Measurements from ENCODE around the gene BEND6.
A peak's percentile ranks its signal among the peaks of the same experiment; 100 is the strongest.

Gene BEND6

DNA sequence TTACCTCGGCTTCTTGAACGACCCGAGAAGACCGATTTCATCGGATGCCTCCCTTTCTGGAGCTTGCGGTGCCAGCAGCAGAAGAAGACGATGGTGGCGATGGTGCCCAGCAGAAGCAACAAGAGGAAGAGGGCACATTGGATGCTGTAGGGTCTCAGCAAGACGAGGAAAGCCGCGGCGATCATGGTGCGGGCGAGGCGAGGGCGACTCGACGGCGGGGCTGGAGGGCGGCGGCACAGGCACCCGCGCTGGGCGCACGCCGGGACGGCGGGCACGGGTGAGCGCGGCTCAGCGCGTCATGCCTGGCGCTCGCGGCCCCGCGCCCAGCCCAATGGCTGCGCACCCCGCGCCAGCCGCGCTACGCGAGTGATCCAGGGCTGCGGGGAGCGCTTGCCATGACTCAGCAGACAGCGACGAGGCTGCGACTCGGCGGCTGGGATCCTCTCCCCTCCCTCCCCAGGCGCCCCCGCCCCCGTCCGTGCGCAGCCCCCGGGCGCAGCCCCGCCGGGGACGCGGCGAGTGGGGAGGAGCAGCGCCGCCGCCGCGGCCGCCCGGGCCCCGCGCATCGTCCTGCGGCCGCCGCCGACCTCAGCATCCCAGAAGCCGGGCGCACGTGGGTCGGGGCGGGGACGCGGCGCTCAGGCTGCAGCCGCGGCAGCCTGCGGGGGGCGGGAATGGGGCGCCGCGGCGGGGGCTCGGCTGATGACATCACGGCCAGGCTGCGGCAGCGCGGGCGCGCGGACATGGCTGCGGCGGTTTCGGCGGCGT lies at the start of gene BEND6:
Gene BEND6 (plus strand): TSS at position 705 of the 768 bp plus-strand sequence. CDS start 26,704 bp downstream, outside the sequence.
- peak; percentile 38 to 56 for DNase-seq

- DNase-seq, result no peak
These were observed 49.5 kb upstream of the BEND6 start for GRCh38 chr6:56905378-56905777.

DNA sequence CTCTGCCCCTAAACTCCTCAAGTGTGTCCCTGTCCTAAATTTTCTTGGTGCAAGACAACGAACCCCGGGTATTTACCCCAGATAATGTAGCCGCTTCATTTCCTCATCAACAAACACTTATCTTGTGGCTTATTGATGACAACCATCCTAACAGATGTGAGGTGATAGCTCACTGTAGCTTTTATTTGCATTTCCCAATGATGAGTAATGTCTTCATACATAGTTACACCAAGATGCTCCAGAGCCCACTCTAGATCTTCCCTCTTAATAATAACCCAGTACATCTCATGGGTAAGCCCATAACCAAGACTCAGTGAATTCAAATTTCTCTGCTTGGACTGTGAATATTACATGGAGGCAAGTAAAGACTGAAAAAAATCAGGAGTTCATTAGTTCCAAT lies 48.2 kb upstream of the BEND6 start:
- DNase-seq, result no peak

DNA sequence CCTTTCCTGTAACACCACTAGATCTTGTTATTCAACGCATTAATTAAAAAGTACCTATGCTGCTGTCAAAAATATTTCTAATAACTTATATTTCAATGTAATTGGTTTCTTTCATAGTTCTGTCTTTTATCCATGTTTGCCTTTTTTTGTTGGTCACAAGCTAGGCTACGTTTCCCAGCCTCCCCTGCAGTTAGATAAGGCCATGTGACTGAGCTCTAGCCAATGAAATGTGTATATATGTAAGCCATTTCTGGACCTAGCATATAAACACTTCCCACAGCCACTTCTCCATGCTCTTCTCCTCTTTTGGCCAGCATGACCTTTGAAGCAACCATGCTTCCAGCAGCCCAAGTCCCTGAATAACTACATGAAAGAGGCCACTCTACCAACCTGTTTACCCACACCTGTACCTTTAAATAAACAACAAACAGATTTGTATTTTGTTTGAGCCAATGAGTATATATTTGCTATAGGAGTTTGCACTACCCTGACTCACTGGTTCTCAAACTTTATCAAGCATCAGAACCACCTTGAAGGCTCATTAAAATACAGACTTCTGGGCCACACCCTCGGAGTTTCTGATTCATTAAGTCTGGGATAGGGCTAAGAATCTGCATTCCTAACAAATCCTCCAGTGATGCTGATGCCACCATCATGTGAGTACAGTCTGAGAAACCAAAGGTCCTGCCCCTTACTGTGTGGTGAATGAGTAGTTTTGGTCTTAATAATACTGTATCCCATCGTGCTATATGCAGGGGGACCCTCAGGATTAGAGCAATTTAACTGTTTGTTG lies 45.6 kb upstream of the BEND6 start:
- DNase-seq, result no peak

DNA sequence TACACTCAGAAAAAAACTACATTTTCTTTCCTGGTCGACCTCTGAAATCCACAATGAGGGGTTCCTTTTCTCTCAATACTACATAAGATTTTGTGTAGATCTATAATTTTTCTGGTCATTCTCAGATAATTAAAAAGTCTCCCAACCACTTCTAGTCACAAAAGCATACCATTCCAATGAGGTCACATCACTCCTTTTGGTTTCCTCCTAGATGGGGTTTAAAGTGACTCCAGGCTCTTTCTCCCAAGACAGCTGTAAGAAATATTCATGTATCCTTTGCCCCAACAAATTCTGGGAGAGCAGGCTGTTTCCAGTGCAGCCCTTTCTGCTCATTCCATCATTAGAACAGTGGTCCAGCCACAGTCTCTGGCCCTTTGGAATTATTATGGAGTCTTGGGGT lies 43.1 kb upstream of the BEND6 start:
- no peak for DNase-seq

GRCh38 chr6:56913285-56914074 lies 41.4 kb upstream of the BEND6 start:
- no peak for DNase-seq

DNA sequence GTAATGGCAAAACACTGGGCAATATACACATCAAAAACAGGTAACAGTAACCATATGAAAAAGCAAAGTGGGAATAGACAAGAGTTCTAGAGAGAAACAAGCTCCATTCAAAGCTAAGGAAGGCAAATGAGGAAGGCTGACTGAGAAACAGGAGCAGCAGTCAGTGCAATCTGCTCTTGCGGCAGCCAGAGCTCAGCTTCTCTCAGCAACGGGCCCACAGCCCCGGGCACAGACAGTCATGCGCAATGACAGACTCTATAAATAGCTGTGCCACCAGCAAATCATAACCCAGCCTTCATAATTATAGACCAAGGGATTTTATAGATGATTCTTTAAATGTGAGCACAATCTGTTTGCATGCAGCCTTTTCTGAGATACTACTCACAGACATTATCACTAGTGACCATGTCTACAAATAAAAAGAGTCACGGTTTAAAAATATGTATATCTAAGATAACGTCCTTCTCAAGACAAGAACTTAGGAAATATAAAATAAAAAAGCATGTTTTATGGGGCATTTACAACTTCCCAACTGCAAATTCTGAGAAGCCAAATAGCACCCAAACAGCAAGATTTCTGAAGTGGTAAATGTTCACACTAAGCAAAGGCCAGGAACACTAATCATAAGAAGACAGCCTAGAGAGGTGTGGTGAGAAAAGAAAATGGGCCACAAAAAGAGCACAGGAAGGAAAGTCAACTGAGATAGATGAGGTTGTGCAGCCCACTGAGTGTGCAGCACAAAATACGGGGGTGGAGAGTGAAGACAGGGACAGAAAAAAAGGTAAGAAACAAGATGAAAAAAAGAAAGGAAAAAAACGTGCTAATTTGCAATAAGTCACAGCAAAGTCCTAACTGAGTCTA lies 39.9 kb upstream of the BEND6 start:
- DNase-seq, result no peak

- DNase-seq, result no peak
These were observed 39.1 kb upstream of the BEND6 start for GRCh38 chr6:56915832-56916231.

- DNase-seq, result no peak
These were observed 37.9 kb upstream of the BEND6 start for GRCh38 chr6:56916849-56917551.

DNA sequence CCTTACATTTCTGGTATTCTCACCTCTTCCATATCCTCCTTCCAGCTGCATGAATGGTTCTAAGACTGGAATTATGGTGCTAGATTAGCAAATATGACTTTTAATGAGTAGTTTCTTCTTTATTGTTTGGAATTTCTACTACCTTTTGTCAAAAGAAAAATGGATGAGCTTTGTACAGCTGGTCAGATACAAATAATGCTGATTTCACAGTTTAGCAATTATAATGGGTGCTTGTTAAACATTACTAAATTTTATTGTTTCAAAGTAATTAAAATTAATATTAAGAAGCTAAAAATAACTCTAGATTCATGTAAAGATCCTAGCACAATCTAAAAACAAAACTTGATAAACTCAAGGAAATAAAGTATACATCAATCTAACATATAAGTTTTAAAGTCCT lies 32.3 kb upstream of the BEND6 start:
- no peak for DNase-seq

DNA sequence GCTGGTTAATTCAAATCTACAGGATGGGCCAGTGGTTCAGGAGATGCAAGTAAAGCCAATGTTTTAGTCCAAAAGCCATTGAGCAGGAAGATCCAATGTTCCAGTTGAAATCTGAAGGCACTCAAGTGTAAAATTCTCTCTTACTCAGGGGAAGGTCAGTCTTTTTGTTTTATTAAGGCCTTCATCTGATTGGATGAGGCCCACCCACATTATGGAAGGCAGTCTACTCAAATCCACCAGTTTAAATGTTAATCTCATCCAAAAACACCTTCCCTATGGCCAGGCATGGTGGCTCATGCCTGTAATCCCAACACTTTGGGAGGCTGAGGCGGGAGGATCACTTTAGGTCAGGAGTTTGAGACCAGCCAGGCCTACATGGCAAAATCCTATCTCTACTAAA lies 31.3 kb upstream of the BEND6 start:
- no peak for DNase-seq

DNA sequence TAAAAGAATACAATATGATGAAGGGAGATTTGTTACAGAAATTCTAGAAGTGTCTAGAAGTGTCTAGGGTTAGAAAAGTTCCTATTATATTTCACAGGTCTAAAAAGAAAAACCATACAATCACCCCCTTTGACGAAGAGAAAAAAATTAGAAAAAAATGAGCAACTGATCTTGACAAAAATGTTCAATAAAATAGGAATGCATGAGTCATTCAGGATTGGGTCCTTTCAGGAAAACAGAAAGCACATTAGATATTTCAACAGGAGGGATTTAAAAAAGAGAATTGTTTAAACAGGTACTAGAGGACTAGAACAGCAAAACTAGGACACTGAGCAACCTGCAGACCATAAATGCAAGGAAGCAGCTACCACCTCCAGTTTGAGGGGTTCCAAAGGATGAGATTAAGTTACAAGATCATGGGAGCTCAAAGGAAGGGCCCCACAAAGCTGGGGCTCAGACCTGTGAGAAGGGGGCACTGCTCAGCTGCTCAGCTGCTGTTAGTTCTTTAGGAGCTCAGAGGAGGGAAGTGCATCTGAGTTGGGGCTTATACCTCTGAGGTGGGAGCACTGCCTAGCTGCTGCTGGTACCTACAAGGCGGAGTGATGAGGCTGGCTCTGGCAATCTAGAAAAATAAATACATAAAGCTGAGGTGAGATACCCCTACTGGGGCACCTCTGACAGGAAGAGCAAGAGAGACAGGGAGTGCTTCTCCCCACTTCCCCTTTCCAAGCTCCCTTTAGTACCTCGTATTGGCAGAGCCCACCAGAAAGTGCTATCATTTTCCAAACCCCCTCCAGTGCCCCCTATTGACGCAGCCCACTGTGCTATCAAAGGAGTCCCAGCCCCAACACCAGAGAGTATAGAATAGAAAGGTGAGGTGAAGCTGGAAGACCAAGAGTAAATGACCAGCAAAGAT lies 27.1 kb upstream of the BEND6 start:
- no peak for DNase-seq

GRCh38 chr6:56930846-56931245 lies 24.1 kb upstream of the BEND6 start:
- no peak for DNase-seq

DNA sequence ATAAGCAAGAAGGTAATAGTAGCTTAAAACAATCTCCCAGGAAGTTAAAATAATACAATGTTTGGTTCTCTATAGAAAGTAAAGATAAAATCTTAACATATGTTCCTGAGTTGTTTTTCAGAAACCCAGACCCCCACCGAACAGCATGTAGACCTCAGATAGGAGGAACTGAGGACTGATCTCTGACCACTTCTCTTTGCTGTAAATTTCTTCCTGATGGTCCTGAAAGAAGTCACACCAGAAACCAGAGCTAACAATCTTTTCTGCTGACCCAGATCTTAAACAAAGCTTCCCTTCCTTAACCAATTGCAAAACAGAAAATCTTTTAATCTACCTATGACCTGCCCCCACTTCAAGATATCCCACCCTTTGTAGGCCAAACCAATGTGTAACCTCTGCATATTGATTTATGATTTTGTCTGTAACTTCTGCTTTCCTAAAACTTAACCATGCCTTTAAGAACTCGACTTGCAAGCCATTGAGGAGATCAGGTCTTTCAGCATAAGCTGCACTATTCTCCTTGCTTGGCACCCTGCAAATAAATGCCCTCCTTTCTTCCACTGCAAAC lies 21.9 kb upstream of the BEND6 start:
- DNase-seq, result no peak

DNA sequence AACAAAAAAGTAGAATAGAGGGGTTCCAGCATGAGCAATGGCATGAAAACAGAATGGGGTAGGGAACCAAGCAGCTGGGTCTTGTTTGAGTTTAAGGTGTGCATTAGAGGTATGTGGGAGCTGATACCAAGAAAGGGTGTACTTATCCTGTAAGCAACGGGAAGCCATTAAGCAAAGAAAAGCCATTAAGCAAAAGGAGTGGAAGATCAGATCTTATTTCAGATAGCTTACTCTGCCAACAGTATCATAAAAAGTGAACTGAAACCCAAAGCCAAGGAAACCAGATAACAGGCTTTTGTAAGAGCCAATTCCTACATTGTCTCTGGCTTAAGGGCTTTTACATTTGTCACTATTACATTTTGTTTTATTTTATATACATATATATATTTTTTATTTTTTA lies 21.3 kb upstream of the BEND6 start:
- DNase-seq, result no peak

DNA sequence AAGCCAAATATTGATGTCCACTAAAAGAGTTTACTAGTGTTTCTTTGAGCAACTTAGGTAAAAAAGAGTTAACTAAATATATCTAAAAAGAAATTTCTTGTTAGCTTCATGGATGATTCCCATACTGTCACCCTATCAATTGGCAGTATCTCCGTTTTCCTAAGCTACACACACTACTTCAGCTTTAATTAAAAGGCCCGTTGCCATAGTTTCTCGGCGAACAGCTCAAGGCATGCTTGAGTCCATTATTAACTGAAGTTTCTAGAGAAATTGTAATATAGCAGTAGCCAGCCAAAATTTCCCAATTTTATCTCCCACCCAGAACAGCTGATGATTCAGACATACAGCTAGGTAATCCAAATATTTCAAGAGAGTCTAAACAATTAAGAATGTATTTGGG lies 20.0 kb upstream of the BEND6 start:
- DNase-seq, result no peak

GRCh38 chr6:56936466-56936865 lies 18.4 kb upstream of the BEND6 start:
- DNase-seq, result no peak

DNA sequence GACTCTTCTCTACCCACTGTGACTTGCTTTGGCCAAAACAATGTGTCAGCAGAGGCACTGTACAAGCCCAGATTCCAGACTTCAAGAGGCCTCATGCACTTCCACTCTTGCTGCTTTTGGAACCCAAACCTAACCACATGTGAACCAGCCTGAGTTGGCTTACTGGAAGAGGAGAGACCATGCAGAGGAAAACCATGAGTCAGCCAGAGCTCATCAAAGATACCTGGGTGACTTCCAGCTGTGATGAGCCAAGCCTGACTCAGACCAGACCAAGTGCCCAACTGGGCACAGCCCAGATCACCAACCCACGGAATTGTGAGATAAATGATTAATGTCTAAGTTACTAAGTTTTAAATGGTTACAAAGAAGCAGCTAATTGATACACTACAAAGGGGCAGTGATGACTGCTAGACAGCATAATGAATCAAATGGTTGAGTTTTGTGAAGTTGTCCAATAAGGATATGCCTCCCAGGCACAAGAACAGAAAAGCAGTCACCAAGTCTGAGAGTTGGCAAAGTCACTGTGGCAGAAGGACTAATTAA lies 16.2 kb upstream of the BEND6 start:
- no peak for DNase-seq

DNA sequence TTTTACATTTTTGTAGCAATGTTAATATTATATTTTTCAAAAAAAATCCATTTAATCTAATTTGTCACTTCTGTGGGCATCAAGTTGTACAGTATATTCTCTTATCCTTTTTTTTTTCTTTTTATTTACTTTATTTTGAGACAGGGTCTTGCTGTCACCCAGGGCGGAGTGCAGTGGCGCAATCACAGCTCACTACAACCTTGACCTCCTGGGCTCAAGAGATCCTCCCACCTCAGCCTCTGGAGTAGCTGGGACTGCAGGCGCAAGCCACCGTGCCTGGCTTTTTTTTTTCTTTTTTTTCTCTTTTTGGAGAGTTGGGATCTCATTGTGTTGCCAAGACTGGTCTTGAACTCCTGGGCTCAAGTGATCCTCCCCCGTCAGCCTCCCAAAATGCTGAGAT lies 14.4 kb upstream of the BEND6 start:
- no peak for DNase-seq

- DNase-seq, result no peak
These were observed 13.9 kb upstream of the BEND6 start for GRCh38 chr6:56940977-56941376.

All from stimulated activated CD4-positive, alpha-beta T cell treated with anti-CD3 and anti-CD28 coated beads, Interleukin-4, amount 100 ng/mL, for 4 hours (primary cell).